Nephron progenitor cell (in vitro differentiated cells): ENCODE data around the gene UBL4B.

Source experiments
- DNase-seq: peaks from one replicate; pipeline ENCODE4 v3.0.0; 2021
- H3K27ac Mint-ChIP-seq: 2 replicates; pipeline ENCODE4 v1.8.0; 2021; ENCODE audit warnings: mild to moderate bottlenecking, moderate library complexity, mixed read lengths
- H3K27me3 Mint-ChIP-seq: 2 replicates; pipeline ENCODE4 v1.8.0; 2021; ENCODE audit warnings: mild to moderate bottlenecking, low read depth, mixed read lengths; ENCODE audit not compliant: poor library complexity
- H3K36me3 Mint-ChIP-seq: 2 replicates; pipeline ENCODE4 v1.8.0; 2021; ENCODE audit warnings: low read depth, mixed read lengths
- H3K4me1 Mint-ChIP-seq: 2 replicates; pipeline ENCODE4 v1.8.0; 2021; ENCODE audit warnings: mixed read lengths
- H3K4me3 Mint-ChIP-seq: 2 replicates; pipeline ENCODE4 v1.8.0; 2021; ENCODE audit warnings: mild to moderate bottlenecking, moderate library complexity, mixed read lengths
- H3K9me3 Mint-ChIP-seq: 2 replicates; pipeline ENCODE4 v1.8.0; 2021; ENCODE audit warnings: mild to moderate bottlenecking, moderate library complexity, mixed read lengths
- TF ChIP-seq, protein P1 (sequence below): fragments of 200-600 bp; sonication (generic); IDR thresholded peaks from 2 replicates; pipeline ENCODE4 v1.5.0; 2021; ENCODE audit warnings: antibody characterized with exemption

The UBL4B gene

DNA sequence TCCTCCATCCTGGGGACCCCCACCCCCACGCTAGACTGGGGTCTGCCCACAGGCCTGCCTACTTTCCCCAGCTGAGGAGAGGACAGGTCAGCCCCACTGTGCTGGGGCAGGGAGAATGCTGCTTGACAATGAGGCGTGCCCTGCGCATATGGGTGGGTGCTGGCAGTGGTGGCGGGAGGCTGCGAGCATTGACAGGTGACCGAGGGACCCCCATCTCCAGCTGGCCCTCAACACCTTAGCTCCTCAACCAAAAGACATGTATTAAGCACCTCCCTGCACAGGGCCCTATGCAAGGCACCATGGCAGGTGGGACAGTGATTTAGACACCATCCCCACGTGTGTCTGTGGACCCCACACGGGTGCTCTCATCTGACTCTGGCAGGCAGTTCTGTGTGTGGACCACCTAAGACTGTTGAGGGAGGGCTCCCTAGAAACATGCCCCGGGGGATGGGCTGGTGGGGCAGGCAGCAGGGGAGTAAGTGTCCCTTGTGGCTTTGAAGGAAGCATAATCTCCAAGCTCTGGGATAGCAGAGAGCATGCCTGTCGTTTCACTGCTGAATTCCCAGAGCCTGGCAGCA lies 23.4 kb upstream of the UBL4B start:
- Mint-ChIP-seq H3K9me3 (no peaks in the 10 kb centered on the region), H3K27ac (no peak overlapping the region), H3K36me3 (no peaks in the 10 kb centered on the region), H3K4me1 (peaks cover 40% of the 10 kb centered on the region), H3K4me3 (no peak overlapping the region), H3K27me3 (peaks cover 84% of the 10 kb centered on the region)
- TF ChIP-seq, protein P1, sequence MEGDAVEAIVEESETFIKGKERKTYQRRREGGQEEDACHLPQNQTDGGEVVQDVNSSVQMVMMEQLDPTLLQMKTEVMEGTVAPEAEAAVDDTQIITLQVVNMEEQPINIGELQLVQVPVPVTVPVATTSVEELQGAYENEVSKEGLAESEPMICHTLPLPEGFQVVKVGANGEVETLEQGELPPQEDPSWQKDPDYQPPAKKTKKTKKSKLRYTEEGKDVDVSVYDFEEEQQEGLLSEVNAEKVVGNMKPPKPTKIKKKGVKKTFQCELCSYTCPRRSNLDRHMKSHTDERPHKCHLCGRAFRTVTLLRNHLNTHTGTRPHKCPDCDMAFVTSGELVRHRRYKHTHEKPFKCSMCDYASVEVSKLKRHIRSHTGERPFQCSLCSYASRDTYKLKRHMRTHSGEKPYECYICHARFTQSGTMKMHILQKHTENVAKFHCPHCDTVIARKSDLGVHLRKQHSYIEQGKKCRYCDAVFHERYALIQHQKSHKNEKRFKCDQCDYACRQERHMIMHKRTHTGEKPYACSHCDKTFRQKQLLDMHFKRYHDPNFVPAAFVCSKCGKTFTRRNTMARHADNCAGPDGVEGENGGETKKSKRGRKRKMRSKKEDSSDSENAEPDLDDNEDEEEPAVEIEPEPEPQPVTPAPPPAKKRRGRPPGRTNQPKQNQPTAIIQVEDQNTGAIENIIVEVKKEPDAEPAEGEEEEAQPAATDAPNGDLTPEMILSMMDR: no peak
- DNase-seq: no peak

GRCh38 chr1:110089561-110090275 lies 22.5 kb upstream of the UBL4B start:
- TF ChIP-seq, protein P1: no peak
- Mint-ChIP-seq H3K27me3 (peaks cover 80% of the 10 kb centered on the region), H3K36me3 (no peaks in the 10 kb centered on the region), H3K9me3 (peaks cover 6% of the 10 kb centered on the region), H3K27ac (no peak overlapping the region), H3K4me1 (peaks cover 39% of the 10 kb centered on the region), H3K4me3 (no peak overlapping the region)
- no peak for DNase-seq

- TF ChIP-seq, protein P1: no peak
- peaks cover 74% of the 10 kb centered on the region for H3K27me3 Mint-ChIP-seq
- DNase-seq: no peak
Observed at GRCh38 chr1:110091381-110091780, 20.9 kb upstream of the UBL4B start.

GRCh38 chr1:110091791-110092190 lies 20.5 kb upstream of the UBL4B start:
- no peak for DNase-seq
- H3K36me3 Mint-ChIP-seq: no peaks in the 10 kb centered on the region
- H3K27ac Mint-ChIP-seq: no peak overlapping the region
- no peak overlapping the region for H3K4me3 Mint-ChIP-seq
- H3K4me1 Mint-ChIP-seq: peaks cover 18% of the 10 kb centered on the region
- H3K9me3 Mint-ChIP-seq: peaks cover 6% of the 10 kb centered on the region
- TF ChIP-seq, protein P1: no peak
- peaks cover 73% of the 10 kb centered on the region for H3K27me3 Mint-ChIP-seq

More at GRCh38 chr1:110091381-110091780, 20.9 kb upstream of the UBL4B start:
- H3K9me3 Mint-ChIP-seq: peaks cover 6% of the 10 kb centered on the region
- H3K4me3 Mint-ChIP-seq: no peak overlapping the region
- no peaks in the 10 kb centered on the region for H3K36me3 Mint-ChIP-seq
- no peak overlapping the region for H3K27ac Mint-ChIP-seq
- peaks cover 22% of the 10 kb centered on the region for H3K4me1 Mint-ChIP-seq

DNA sequence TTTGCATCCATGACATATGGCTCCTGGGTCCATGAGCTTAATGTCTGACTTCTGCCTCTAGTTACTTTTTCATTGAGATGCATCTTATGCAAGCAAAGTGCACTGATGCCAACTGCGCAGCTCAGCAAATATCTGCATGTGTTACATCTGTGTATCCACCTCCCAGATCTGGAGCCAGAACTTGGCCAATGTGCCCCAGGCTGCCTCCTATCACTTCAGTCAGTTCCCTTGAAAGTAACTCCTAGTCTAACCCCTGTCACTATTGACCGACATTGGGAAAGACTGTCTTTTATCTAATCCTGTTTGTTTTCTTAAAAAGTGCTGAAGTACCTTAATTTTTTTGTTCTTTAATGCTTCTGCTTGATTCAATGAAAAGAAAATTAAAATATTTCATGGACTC lies 19.3 kb upstream of the UBL4B start:
- peaks cover 18% of the 10 kb centered on the region for H3K4me1 Mint-ChIP-seq
- peaks cover 68% of the 10 kb centered on the region for H3K27me3 Mint-ChIP-seq
- TF ChIP-seq, protein P1: no peak
- H3K9me3 Mint-ChIP-seq: peaks cover 6% of the 10 kb centered on the region
- H3K27ac Mint-ChIP-seq: no peak overlapping the region
- H3K36me3 Mint-ChIP-seq: no peaks in the 10 kb centered on the region
- no peak for DNase-seq
- H3K4me3 Mint-ChIP-seq: no peak overlapping the region
